Mammary epithelial cell (primary cell): ENCODE results near the gene DAB2IP.

Source experiments
- EZH2 ChIP-seq: IDR thresholded peaks from 2 replicates; pipeline ENCODE4 v1.6.1; 2012; ENCODE audit warnings: low read length, inconsistent platforms, borderline replicate concordance
- TF ChIP-seq, protein P1 (sequence below), 2 donors: IDR thresholded peaks in 1 of 2; conservative IDR thresholded peaks in 1 of 2; 2 replicates each; pipeline ENCODE4 v1.5.1; 2011 to 2012; ENCODE audit warnings: inconsistent platforms in 2 of 2, low read length in 2 of 2, mild to moderate bottlenecking in 2 of 2, control low read depth in 1 of 2, low read depth in 1 of 2; ENCODE audit not compliant: insufficient read depth in 1 of 2; ENCODE audit errors: extremely low read depth in 1 of 2

DNA sequence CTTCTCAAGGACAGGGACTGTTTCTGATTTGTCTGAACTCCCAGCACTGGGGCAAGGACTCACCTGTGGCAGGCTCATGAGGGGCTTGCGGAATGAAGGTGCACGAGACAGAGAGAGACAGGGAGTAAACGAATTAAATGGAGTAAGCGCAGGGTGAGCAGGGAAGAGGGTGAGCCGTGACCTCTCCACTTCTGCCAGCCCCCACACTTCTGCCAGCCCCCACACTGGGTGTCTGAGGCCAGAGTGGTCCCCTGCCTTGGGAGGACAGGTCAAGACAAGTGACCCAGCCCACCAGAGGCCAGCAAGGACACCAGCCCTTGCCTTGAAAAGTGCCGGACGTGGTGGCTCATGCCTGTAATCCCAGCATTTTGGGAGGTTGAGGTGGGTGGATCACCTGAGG lies 37.2 kb downstream of the DAB2IP start:
- TF ChIP-seq, protein P1, sequence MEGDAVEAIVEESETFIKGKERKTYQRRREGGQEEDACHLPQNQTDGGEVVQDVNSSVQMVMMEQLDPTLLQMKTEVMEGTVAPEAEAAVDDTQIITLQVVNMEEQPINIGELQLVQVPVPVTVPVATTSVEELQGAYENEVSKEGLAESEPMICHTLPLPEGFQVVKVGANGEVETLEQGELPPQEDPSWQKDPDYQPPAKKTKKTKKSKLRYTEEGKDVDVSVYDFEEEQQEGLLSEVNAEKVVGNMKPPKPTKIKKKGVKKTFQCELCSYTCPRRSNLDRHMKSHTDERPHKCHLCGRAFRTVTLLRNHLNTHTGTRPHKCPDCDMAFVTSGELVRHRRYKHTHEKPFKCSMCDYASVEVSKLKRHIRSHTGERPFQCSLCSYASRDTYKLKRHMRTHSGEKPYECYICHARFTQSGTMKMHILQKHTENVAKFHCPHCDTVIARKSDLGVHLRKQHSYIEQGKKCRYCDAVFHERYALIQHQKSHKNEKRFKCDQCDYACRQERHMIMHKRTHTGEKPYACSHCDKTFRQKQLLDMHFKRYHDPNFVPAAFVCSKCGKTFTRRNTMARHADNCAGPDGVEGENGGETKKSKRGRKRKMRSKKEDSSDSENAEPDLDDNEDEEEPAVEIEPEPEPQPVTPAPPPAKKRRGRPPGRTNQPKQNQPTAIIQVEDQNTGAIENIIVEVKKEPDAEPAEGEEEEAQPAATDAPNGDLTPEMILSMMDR (conservative IDR thresholded peaks at IDR 0.05 in 1 of 2, IDR thresholded peaks at IDR 0.05 in 1 of 2; ENCODE audit: extremely low read depth in 1 of 2, insufficient read depth in 1 of 2, low read depth in 1 of 2, low read length in 2 of 2), result no peak
- no peak for TF ChIP-seq EZH2
